ENCODE measurements around the gene MSRB2. TPM values are rescaled to one million over a fixed set of nuclear protein-coding genes. Genes with fewer than 3 reads are reported as not detected.

Gene MSRB2
- total and polyA plus RNA-seq, 2 of the 8 experiments (the other 6 are each of a cell fraction or from before 2014, with no cell fraction given), result 11.0 to 13.9 TPM

DNA sequence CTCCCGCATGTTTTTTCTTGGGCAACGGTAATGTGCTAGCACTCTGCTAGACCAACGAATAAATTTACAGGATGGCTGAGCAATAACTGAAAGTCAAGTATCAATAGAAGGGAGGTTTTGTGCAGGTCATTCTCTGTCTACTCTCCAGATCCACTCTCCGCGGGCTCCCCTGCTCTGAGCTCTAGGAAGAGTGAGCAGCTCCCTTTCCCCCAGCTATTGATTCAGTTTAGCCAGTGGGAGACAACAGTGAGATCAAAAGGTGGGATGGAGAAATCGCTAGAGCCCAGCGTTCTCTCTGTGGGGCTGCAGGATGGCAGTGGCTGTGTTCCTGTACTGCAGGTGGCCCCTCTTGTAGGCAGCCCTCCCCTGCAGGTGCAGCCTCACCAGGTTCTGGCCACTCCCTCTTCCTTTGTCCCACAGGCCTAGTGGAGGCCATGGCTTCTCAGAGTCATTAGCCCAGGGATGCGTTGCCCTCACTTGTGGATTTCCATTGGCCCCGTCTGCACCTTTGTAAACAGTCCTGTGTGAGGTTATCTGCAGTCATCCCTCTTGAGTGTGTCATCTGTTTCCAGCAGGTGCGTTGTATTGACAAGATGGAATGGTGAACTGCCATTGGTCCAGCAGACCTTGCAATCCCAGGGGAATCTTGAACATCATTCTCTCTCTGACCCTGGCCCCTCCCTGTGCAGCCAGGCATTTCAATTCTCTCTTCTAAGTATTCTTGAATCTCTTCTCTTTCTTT lies 11.1 kb downstream of the MSRB2 start:
- no peaks in the 10 kb centered on the region for H3K36me3 ChIP-seq (ENCODE audit: control insufficient read depth in 2 of 4, insufficient read depth in 4 of 4, low read length in 3 of 4)
- no peak overlapping the region for H2BK5ac ChIP-seq (ENCODE audit: low read depth, low read length)
- no peak overlapping the region for H4K5ac ChIP-seq (ENCODE audit: insufficient read length, low read depth, low read length)
- H3K4me1 ChIP-seq (replicated peaks in 1 of 4; ENCODE audit: control insufficient read depth in 3 of 4, insufficient read depth in 4 of 4, low read length in 3 of 4), result peaks cover 0 to 2% (median 0%) of the 10 kb centered on the region in 4 experiments; a peak in 1 of 7 replicates
- H2BK12ac ChIP-seq (ENCODE audit: low read depth, low read length), result no peak overlapping the region
- no peak for TF ChIP-seq TCF12 (IDR thresholded peaks at IDR 0.05; ENCODE audit: low read depth, low read length)
- TF ChIP-seq YY1 (IDR thresholded peaks at IDR 0.05; ENCODE audit: low read depth, low read length), result 0 out of 2 replicates have a peak, but pooled peaks have one; percentile 12
- no peak overlapping the region for H2BK20ac ChIP-seq (ENCODE audit: low read length)
- H3K27ac ChIP-seq (ENCODE audit: low read depth, low read length), result no peak overlapping the region
- H3K4me2 ChIP-seq (ENCODE audit: insufficient read depth in 1 of 2, low read depth in 2 of 2, low read length in 2 of 2), result no peak overlapping the region
- H3K79me1 ChIP-seq (ENCODE audit: low read depth, low read length), result no peaks in the 10 kb centered on the region
- H3K18ac ChIP-seq (ENCODE audit: extremely low read depth, low read length), result no peak overlapping the region
- POLR2A ChIA-PET (ENCODE audit: partially characterized antibody), result no interaction called here
- no peak overlapping the region for H4K8ac ChIP-seq (ENCODE audit: extremely low read depth, insufficient read depth, low read length)
- no peak overlapping the region for H3K9ac ChIP-seq (replicated peaks in 1 of 4; ENCODE audit: extremely low read depth in 1 of 4, low read depth in 3 of 4, low read length in 3 of 4)
- DNase-seq (ENCODE audit: low read depth in 1 of 2, low spot score in 2 of 2), result peak in 1 of 2 experiments; percentile 49
- H3K27me3 ChIP-seq (replicated peaks in 1 of 4; ENCODE audit: control insufficient read depth in 3 of 4, extremely low read depth in 1 of 4, insufficient read depth in 3 of 4, low read length in 3 of 4), result no peaks in the 10 kb centered on the region
- H3K9me3 ChIP-seq (ENCODE audit: insufficient read depth in 2 of 2, low read depth in 1 of 2, low read length in 1 of 2), result no peaks in the 10 kb centered on the region
- no peak overlapping the region for H3K4me3 ChIP-seq (ENCODE audit: extremely low read depth in 1 of 4, insufficient read depth in 2 of 4, low read depth in 3 of 4, low read length in 4 of 4)
- no peak overlapping the region for H3K56ac ChIP-seq (replicated peaks; ENCODE audit: insufficient read length, low read depth, low read length)
- no peak overlapping the region for H4K91ac ChIP-seq (replicated peaks; ENCODE audit: insufficient read length, low read length)
- no peak overlapping the region for H3K14ac ChIP-seq (ENCODE audit: insufficient read length)
- no peaks in the 10 kb centered on the region for H3K79me2 ChIP-seq (ENCODE audit: control insufficient read depth in 1 of 2, insufficient read depth in 2 of 2, low read length in 2 of 2)
- no peak overlapping the region for H2BK120ac ChIP-seq (replicated peaks; ENCODE audit: low read depth, low read length)
- H3K23ac ChIP-seq (ENCODE audit: insufficient read length), result no peak overlapping the region
- H2AFZ ChIP-seq (ENCODE audit: low read length), result no peak overlapping the region
- H3K23me2 ChIP-seq (ENCODE audit: low read depth, low read length), result no peaks in the 10 kb centered on the region; the same call in 1 of the 2 replicates
- no peak overlapping the region for H2AK5ac ChIP-seq (ENCODE audit: low read depth, low read length)
- no peak for FAIRE-seq
- H3K4ac ChIP-seq (replicated peaks; ENCODE audit: insufficient read length, low read depth, low read length), result no peak overlapping the region
- WGBS, 2 experiments (ENCODE audit: extremely low coverage in 1 of 2, insufficient coverage in 1 of 2, insufficient read length in 1 of 2, insufficient replicate concordance in 2 of 2, low coverage in 1 of 2, low lambda C conversion rate in 2 of 2, missing lambda C conversion rate in 1 of 2), result 87% methylated on average over 10 of the region's 10 CpGs; no CpG with 5 or more reads in 1 of the 2 experiments
- H2BK15ac ChIP-seq (ENCODE audit: low read length), result no peak overlapping the region
- no peaks in the 10 kb centered on the region for H4K20me1 ChIP-seq (replicated peaks in 1 of 2; ENCODE audit: control insufficient read depth in 1 of 2, insufficient read depth in 2 of 2, low read length in 2 of 2)
- CTCF ChIA-PET (ENCODE audit: partially characterized antibody), result interaction anchor here (1.0 to 1.3 kb wide), 3 partner anchors 10 to 52 kb away, joined by 3 read pairs; no protein-coding TSS in a partner anchor
